Transverse colon (tissue), 4 donors: ENCODE results near the gene CDKN1C.

Source experiments
- EP300 ChIP-seq: sonication (generic); formaldehyde crosslinking; IDR thresholded peaks from one replicate; pipeline ENCODE4 v1.6.1; 2017; ENCODE audit warnings: antibody characterized with exemption, low read depth
- POLR2A ChIP-seq: fragments of 450-650 bp; IDR thresholded peaks from one replicate; pipeline ENCODE4 v1.6.1; 2016; ENCODE audit warnings: antibody characterized with exemption, mild to moderate bottlenecking, moderate library complexity
- POLR2AphosphoS5 ChIP-seq, 3 donors: sonication (generic); formaldehyde crosslinking; IDR thresholded peaks; one replicate each; pipeline ENCODE4 v1.6.1; 2016; ENCODE audit warnings: antibody characterized with exemption in 3 of 3
- TF ChIP-seq, protein P1 (sequence below), 5 experiments: fragments of 200-600 bp in 3 of 5; fragments of 450-650 bp in 2 of 5; sonication (generic) in 3 of 5; IDR thresholded peaks; 1 replicate in 2 of 5; 2 replicates in 3 of 5; pipeline ENCODE4 v1.5.1; 2016 to 2017; ENCODE audit warnings: antibody characterized with exemption in 5 of 5, inconsistent platforms in 3 of 5, mild to moderate bottlenecking in 2 of 5, moderate library complexity in 1 of 5

DNA sequence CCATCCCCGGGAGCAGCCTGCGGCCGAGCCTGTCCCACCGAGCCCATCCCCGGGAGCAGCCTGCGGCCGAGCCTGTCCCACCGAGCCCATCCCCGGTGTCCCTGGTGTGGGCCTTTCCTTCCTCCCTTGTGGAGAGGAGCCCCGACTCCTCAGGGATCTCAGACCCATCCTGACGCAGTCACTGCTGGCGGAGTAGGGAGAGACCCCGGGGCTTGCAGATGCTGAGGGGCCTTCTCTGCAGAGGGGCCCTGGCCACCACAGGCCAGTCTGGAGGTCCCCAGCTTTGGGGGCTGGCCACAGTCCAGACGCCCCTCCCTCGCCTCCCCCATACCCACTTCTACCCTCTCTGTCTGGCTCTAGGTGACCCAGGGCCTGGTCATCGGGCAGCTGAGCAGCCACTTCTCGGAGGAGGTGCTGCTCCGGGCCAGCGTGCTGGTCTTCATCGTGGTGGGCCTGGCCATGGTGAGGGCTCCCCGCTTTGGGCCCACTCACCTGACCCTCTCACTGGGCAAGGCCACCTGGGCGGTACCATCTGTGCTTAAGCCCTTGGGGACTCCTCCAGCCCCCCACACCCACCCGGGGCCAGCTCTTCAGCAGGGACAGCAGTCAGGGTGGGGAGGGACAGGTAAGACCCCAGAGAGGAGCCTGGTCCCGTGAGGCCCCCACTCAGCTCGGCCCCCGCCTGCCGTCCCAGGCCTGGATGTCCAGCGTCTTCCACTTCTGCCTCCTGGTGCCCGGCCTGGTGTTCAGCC lies 36.3 kb upstream of the CDKN1C start:
- TF ChIP-seq, protein P1, sequence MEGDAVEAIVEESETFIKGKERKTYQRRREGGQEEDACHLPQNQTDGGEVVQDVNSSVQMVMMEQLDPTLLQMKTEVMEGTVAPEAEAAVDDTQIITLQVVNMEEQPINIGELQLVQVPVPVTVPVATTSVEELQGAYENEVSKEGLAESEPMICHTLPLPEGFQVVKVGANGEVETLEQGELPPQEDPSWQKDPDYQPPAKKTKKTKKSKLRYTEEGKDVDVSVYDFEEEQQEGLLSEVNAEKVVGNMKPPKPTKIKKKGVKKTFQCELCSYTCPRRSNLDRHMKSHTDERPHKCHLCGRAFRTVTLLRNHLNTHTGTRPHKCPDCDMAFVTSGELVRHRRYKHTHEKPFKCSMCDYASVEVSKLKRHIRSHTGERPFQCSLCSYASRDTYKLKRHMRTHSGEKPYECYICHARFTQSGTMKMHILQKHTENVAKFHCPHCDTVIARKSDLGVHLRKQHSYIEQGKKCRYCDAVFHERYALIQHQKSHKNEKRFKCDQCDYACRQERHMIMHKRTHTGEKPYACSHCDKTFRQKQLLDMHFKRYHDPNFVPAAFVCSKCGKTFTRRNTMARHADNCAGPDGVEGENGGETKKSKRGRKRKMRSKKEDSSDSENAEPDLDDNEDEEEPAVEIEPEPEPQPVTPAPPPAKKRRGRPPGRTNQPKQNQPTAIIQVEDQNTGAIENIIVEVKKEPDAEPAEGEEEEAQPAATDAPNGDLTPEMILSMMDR (IDR thresholded peaks at IDR 0.05), result no peak
- TF ChIP-seq EP300 (no peak), POLR2A (no peak), POLR2AphosphoS5 (IDR thresholded peaks at IDR 0.05) (no peak)
